IPS-20b (cell line): ENCODE results near the gene WDR3.

ENCODE experiments used
- H3K27ac ChIP-seq: one replicate; pipeline ENCODE4 v1.5.1; 2013; ENCODE audit warnings: low read length
- H3K27me3 ChIP-seq: 2 replicates; pipeline ENCODE4 v1.6.1; 2013; ENCODE audit warnings: mild to moderate bottlenecking, low read length, inconsistent platforms; ENCODE audit not compliant: insufficient read depth
- H3K36me3 ChIP-seq: 2 replicates; pipeline ENCODE4 v1.6.1; 2013; ENCODE audit warnings: low read depth, mild to moderate bottlenecking, inconsistent platforms, low read length, moderate library complexity; ENCODE audit not compliant: insufficient read depth
- H3K4me1 ChIP-seq: 2 replicates; pipeline ENCODE4 v1.6.1; 2013; ENCODE audit warnings: mild to moderate bottlenecking, control low read depth, inconsistent platforms, low read length, moderate library complexity; ENCODE audit not compliant: insufficient read depth
- H3K4me3 ChIP-seq: 2 replicates; pipeline ENCODE4 v1.5.1; 2013; ENCODE audit warnings: mild to moderate bottlenecking, low read length, inconsistent platforms
- H3K9ac ChIP-seq: 2 replicates; pipeline ENCODE4 v1.6.1; 2013; ENCODE audit warnings: low read depth, mild to moderate bottlenecking, inconsistent platforms, low read length, moderate library complexity
- H3K9me3 ChIP-seq: 2 replicates; pipeline ENCODE4 v1.6.1; 2013; ENCODE audit warnings: mild to moderate bottlenecking, low read depth, low read length, inconsistent platforms; ENCODE audit not compliant: insufficient read depth

WDR3 gene

DNA sequence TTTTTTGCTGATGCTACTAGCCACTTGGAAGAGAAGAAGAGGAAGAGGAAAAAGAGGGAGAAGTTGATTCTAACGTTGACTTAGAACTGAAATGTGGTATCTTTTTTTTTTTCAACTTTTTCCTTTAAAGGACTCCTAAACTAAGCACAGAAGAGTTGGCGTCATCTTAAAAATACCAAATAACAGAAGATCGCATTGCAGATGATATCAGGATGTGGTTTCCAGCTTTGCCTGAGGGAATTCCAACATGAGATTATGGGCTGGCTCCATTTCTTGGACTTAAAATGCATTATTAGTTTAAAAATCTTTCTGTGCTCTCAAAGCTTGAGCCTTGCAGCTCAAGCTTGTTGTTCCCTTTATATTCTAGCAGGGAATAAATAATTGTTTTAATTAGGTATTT is 29.8 kb downstream of the WDR3 start:
- Histone ChIP-seq H3K4me1 (no peaks in the 10 kb centered on the region), H3K36me3 (peaks cover 95% of the 10 kb centered on the region), H3K27ac (no peak overlapping the region), H3K4me3 (no peak overlapping the region), H3K9me3 (no peaks in the 10 kb centered on the region), H3K27me3 (no peaks in the 10 kb centered on the region), H3K9ac (no peak overlapping the region)

DNA sequence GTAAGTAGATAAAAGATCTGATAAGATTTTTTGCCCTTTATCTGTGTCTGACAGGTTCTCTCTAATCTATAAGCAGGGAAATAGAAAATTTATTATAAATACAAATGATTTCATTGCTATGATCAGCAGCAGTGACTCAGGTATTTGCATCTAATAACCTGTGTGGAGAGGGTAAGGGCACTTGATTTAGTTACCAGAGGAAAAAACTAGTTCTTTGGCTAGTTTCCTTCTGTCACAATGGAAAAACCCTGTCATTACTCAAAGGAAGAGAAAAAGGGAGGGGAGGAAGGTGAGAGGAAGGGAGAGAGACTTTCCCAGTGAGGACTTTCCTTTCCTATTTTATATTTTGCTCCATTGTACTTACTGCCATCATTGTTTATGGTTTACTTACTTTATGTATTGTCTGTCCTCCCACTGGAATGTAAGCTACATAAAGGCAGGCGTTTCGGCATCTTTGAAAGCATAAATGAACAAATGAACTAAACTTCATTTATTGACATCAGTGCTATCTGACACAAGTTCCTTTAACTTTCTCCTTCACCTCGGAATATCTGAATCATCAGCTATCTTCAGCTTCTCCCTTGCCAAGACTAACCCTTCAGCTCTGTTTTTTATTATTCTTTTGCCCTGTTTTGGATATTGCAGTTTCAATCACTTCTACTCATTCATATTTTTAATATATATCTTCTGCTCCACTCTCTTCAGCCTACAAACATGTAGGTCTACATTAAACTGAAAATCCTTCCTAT is 34.9 kb downstream of the WDR3 start:
- no peak overlapping the region for H3K4me3 ChIP-seq
- no peak overlapping the region for H3K9ac ChIP-seq
- no peaks in the 10 kb centered on the region for H3K27me3 ChIP-seq
- H3K36me3 ChIP-seq = peaks cover 47% of the 10 kb centered on the region
- H3K9me3 ChIP-seq = no peaks in the 10 kb centered on the region
- H3K27ac ChIP-seq = no peak overlapping the region
- H3K4me1 ChIP-seq = peaks cover 10% of the 10 kb centered on the region; the same call in 1 of the 2 replicates

DNA sequence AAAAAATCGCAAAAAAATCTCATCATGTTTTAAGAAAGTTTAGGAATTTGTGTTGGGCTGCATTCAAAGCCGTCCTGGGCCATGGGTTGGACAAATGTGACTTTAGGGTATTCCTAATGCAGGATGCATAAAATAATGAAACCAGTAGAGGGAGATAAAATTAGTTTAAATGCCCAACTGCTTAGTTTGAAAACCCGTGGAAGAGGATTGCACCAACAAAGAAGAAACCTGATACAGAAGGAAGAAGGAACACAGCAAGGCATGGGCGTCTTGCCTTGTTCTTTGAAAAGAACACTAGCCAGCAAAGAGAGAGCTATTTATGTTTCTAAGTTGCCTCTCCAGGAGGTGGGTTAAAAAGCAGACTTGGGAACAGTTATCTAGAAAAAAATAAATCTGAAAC is 37.9 kb downstream of the WDR3 start:
- Histone ChIP-seq H3K9me3 (no peaks in the 10 kb centered on the region), H3K4me3 (0 out of 2 replicates have a peak overlapping the region, but pooled peaks have one; percentile 17), H3K4me1 (peaks cover 10% of the 10 kb centered on the region; the same call in 1 of the 2 replicates), H3K27me3 (no peaks in the 10 kb centered on the region), H3K27ac (peak overlapping the region; percentile 49), H3K36me3 (peaks cover 17% of the 10 kb centered on the region), H3K9ac (no peak overlapping the region)

DNA sequence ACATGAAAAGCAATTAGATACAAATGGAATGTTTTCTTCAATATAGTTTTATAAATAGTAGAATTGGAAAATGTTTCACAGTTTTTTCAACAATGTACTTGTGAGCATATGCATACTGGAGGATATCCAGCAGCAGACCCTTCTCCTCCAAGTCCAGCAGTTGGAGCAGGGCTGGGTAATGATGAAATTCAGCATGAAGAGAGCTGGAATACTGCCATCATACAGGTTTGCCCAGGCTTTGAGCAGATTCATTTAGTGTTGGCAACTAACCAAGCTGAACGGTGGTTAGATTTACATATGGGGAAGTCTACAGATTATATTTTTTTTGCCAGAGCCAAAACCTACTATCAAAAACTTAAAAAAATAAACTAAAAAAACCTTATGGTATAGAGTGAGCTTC is 38.3 kb downstream of the WDR3 start:
- H3K27ac ChIP-seq = peak overlapping the region; percentile 49

DNA sequence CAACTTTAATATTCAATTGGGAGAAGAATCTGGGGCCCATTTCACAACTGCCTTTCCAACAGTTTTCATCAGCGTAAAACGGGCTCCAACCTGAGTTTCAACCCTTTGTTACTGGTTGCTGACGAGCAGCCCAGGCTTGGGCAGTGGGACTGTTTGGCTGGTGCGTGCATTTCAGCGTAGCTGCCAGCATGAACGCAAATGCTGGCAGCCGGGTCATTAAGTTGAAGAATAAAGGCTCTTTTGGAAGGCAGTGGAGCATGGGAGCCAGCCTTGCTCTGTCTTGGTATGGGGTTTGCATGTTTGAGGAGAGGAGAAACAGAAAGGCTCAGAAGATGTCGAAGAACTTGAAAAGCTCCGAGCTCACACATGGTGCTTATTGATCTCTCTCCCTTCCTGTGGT is 40.7 kb downstream of the WDR3 start:
- peaks cover 10% of the 10 kb centered on the region; the same call in 1 of the 2 replicates for H3K4me1 ChIP-seq
- no peaks in the 10 kb centered on the region for H3K9me3 ChIP-seq
- no peaks in the 10 kb centered on the region for H3K36me3 ChIP-seq
- no peak overlapping the region for H3K4me3 ChIP-seq
- H3K27me3 ChIP-seq = no peaks in the 10 kb centered on the region
- no peak overlapping the region for H3K9ac ChIP-seq
- H3K27ac ChIP-seq = no peak overlapping the region

More for the DNA sequence above, 38.3 kb downstream of the WDR3 start:
- Histone ChIP-seq H3K9me3 (no peaks in the 10 kb centered on the region), H3K9ac (no peak overlapping the region), H3K4me1 (peaks cover 10% of the 10 kb centered on the region; the same call in 1 of the 2 replicates), H3K4me3 (0 out of 2 replicates have a peak overlapping the region, but pooled peaks have one; percentile 17), H3K27me3 (no peaks in the 10 kb centered on the region), H3K36me3 (peaks cover 13% of the 10 kb centered on the region)

DNA sequence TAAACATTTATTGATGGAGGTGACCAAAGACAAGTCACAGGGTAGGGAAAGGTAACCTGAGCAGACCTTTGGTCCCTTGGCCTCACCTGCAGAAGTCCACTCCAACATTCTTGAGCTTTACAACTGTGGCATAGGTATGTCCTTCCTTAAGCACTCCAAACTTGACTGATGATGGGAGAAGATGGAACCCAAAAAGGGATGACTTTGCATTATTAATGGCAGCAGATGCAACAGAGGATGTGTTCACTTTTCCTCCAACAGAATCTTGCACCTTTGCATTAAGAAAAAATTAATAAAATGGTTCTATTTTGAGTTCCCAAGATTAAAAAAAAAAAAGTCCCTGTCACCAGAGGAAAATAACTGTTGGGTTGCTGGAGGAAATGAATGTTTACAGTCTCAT is 42.2 kb downstream of the WDR3 start:
- Histone ChIP-seq H3K4me3 (no peak overlapping the region), H3K9me3 (no peaks in the 10 kb centered on the region), H3K27ac (no peak overlapping the region), H3K36me3 (no peaks in the 10 kb centered on the region), H3K27me3 (no peaks in the 10 kb centered on the region), H3K4me1 (peaks cover 10% of the 10 kb centered on the region; the same call in 1 of the 2 replicates), H3K9ac (no peak overlapping the region)

DNA sequence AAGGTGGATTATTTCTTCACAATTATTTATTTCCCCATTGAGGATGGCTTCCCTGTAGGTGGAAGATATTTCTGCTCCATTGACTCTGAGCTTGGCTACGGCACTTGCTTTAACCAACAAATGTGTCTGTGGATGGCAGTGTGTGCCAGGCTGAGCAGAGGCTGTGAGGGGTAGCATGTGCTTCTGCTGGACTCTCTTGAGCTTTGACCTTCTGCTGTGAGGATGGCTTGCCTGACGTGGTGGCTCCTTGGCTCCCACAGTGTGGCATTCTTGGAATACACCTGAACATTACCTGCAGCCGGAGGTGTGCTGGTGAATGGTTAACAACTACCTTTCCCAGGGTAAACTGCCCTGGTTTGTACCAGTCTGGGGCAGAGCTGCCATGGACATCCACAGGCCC is 46.8 kb downstream of the WDR3 start:
- no peak overlapping the region for H3K4me3 ChIP-seq

DNA sequence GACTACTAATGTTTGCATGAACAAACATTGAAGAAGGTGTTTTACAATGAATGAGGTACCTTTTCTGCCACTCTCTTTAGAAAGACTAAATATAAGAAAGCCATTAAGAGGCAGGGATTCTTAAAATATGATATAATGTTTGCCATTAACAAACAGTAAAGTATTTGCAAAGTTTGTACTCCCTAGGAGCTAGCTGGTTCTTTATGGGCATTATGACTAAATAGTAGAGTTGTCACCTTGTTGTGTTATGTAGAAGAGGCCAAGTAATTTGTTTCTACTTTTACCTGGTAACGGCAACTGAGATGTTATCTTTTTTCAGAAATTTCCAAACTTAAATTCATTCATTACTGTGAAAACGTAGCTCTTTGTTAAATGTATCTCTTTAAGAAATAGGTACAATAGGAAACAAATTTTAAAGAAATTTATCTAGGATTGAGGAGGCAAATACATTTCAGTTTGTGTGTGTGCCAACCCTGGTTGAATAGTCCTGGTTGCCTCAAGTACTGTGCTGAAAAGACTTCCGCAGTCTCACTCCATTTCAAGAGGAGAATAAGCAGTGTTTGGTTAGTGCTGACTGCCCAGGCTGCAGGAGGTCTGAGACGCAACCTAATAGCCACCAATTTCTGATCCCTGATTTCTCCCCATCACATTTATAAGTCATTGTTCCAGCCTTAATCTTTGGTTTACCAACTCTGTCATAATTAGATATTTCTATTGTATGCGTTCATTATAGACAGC is 52.1 kb downstream of the WDR3 start:
- H3K27me3 ChIP-seq = no peaks in the 10 kb centered on the region
- no peak overlapping the region for H3K9ac ChIP-seq
- no peak overlapping the region for H3K27ac ChIP-seq
- H3K4me3 ChIP-seq = no peak overlapping the region
- no peaks in the 10 kb centered on the region for H3K4me1 ChIP-seq
- H3K9me3 ChIP-seq = no peaks in the 10 kb centered on the region
- no peaks in the 10 kb centered on the region for H3K36me3 ChIP-seq

More for the DNA sequence above, 46.8 kb downstream of the WDR3 start:
- H3K36me3 ChIP-seq = no peaks in the 10 kb centered on the region
- H3K9me3 ChIP-seq = no peaks in the 10 kb centered on the region
- no peak overlapping the region for H3K9ac ChIP-seq
- H3K27ac ChIP-seq = no peak overlapping the region
- no peaks in the 10 kb centered on the region for H3K27me3 ChIP-seq
- no peaks in the 10 kb centered on the region for H3K4me1 ChIP-seq

DNA sequence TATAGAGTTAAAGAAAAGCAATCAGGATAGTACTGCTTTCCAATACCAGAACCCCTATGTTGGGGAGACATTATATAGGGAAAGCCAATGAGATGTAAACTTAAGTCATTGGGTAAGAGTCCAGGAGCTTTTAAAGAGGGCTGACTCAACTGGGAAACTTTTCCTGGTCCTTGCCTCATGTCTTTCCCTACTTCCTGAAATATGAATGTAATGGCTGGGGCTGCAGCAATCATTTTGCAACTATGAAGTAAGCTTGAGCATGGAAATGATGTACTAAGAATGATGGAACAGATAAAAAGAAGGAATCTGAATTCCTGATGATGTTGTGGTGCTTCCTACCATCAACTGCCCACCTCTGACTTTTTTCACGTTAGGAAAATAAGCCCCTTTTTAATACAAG is 55.7 kb downstream of the WDR3 start:
- Histone ChIP-seq H3K36me3 (no peaks in the 10 kb centered on the region), H3K9me3 (no peaks in the 10 kb centered on the region), H3K27ac (no peak overlapping the region), H3K27me3 (no peaks in the 10 kb centered on the region), H3K9ac (no peak overlapping the region), H3K4me3 (no peak overlapping the region), H3K4me1 (no peaks in the 10 kb centered on the region)

DNA sequence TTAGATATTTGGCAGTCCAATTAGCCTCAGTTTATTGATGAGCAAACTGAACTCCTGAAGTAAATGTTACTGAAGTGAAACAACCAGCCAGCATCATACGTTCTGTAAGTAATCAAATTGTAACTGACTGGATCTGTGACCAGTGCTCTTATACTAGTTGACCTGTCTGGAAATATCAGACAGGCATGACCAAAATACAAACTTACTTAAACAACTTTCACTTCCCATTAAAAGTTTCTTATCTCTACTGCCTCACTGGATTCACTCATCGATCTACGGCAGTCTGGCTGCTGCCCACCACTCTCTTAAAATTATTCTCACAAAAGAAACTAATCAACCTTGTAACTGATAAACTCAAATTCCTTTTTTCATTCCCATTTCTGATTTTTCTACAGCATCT is 56.4 kb downstream of the WDR3 start:
- Histone ChIP-seq H3K4me1 (no peaks in the 10 kb centered on the region), H3K36me3 (no peaks in the 10 kb centered on the region), H3K9me3 (no peaks in the 10 kb centered on the region), H3K27ac (no peak overlapping the region), H3K9ac (no peak overlapping the region), H3K27me3 (no peaks in the 10 kb centered on the region), H3K4me3 (no peak overlapping the region)

DNA sequence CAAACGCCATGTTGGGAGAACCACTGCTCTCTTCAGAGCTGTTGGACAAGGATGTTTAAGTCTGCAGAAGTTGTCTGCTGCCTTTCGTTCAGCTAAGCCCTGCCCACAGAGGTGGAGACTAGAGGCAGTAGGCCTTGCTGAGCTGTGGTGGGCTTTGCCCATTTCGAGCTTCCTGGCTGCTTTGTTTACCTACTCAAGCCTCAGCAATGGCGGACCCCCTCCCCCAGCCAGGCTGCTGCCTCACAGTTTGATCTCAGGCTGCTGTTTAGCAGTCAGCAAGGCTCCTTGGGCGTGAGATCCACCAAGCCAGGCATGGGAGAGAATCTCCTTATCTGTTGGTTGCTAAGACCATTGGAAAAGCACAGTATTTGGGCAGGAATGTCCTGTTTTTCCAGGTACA is 74.8 kb downstream of the WDR3 start:
- Histone ChIP-seq H3K27ac (no peak overlapping the region), H3K9ac (no peak overlapping the region), H3K4me3 (no peak overlapping the region), H3K36me3 (no peaks in the 10 kb centered on the region), H3K27me3 (no peaks in the 10 kb centered on the region), H3K9me3 (no peaks in the 10 kb centered on the region), H3K4me1 (no peaks in the 10 kb centered on the region)

DNA sequence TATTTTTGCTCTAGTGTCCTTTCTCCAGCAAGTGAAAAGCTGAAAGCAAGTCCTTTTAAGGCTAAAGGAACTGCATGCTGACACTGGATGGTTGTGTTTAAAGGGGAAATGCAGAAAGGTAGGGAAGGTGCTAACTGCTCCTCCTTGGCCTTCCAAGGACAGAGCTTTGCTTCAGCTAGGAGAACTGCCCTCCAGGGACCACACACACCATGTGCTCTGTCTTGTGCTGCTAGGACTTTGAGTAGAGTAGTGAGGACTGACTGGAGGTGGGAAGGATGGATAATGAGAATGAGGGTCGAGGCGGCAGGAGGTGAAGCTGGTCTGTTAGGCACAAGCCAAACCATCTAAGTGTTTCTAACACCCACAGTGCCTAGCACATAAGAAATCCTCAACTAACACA is 77.9 kb downstream of the WDR3 start:
- Histone ChIP-seq H3K36me3 (no peaks in the 10 kb centered on the region), H3K27ac (no peak overlapping the region), H3K9ac (no peak overlapping the region), H3K4me3 (no peak overlapping the region), H3K9me3 (no peaks in the 10 kb centered on the region), H3K27me3 (no peaks in the 10 kb centered on the region), H3K4me1 (no peaks in the 10 kb centered on the region)
